HG03175 (cell line): Measurements from ENCODE around the gene OR5AS1.
"Not testable (repeated sequence)": the region's sequence is repeated elsewhere in the genome, so short reads cannot be mapped to it uniquely, and the experiment has no call there.

Source experiments
- ATAC-seq: cut with Tn5 transposase; IDR thresholded peaks from one replicate; pipeline ENCODE4 v1.9.1; 2021; ENCODE audit warnings: mild to moderate bottlenecking, moderate library complexity; ENCODE audit not compliant: unreplicated experiment

Gene OR5AS1

GRCh38 chr11:56027354-56027753 is at the start of gene OR5AS1:
TSS of gene OR5AS1 (plus strand) at chr11:56027654. CDS start at chr11:56030419, 2,765 bp downstream.
- ATAC-seq = no peak

- no peak for ATAC-seq
Measured at GRCh38 chr11:55994525-55994924, 32.9 kb upstream of the OR5AS1 start, which contains the start of gene OR5F1. TSS of gene OR5F1 (minus strand) at chr11:55994625. CDS start at chr11:55994625, 0 bp downstream.

GRCh38 chr11:56010716-56011115 is 16.7 kb upstream of the OR5AS1 start:
- no peak for ATAC-seq

GRCh38 chr11:56013805-56014204 is 13.6 kb upstream of the OR5AS1 start:
- ATAC-seq = no peak

GRCh38 chr11:56045538-56045937 is 18.1 kb downstream of the OR5AS1 start:
- ATAC-seq = no peak

GRCh38 chr11:56048480-56048879 is 21.0 kb downstream of the OR5AS1 start:
- ATAC-seq = no peak

- no peak for ATAC-seq
Measured at GRCh38 chr11:56049487-56049886, 22.0 kb downstream of the OR5AS1 start.

GRCh38 chr11:56056366-56056765 is 28.9 kb downstream of the OR5AS1 start:
- not testable (repeated sequence) for ATAC-seq

- not testable (repeated sequence) for ATAC-seq
Measured at GRCh38 chr11:56057661-56058237, 30.3 kb downstream of the OR5AS1 start.

- not testable (repeated sequence) for ATAC-seq
Measured at GRCh38 chr11:56058260-56058780, 30.9 kb downstream of the OR5AS1 start.

- no peak for ATAC-seq
Measured at GRCh38 chr11:56066980-56067379, 39.5 kb downstream of the OR5AS1 start.
